ENCODE data around the gene ZSCAN20.
"Not testable (repeated sequence)": the region's sequence is repeated elsewhere in the genome, so short reads cannot be mapped to it uniquely, and the experiment has no call there.

The ZSCAN20 gene

GRCh38 chr1:33497410-33497809 lies 25.0 kb downstream of the ZSCAN20 start:
- no peak for FAIRE-seq

- no peak for FAIRE-seq
Observed at GRCh38 chr1:33500547-33500946, 28.1 kb downstream of the ZSCAN20 start.

- no peak for FAIRE-seq
Observed at GRCh38 chr1:33501309-33501708, 28.9 kb downstream of the ZSCAN20 start.

- no peak for FAIRE-seq
Observed at GRCh38 chr1:33501774-33502173, 29.3 kb downstream of the ZSCAN20 start.

- no peak for FAIRE-seq
Observed at GRCh38 chr1:33502726-33503125, 30.3 kb downstream of the ZSCAN20 start.

GRCh38 chr1:33503506-33503905 lies 31.1 kb downstream of the ZSCAN20 start:
- no peak for FAIRE-seq

GRCh38 chr1:33507661-33508060 lies 35.2 kb downstream of the ZSCAN20 start:
- no peak for FAIRE-seq

GRCh38 chr1:33508151-33508550 lies 35.7 kb downstream of the ZSCAN20 start:
- FAIRE-seq, result peak; percentile 34

- not testable (repeated sequence) for FAIRE-seq
Observed at GRCh38 chr1:33509276-33509675, 36.8 kb downstream of the ZSCAN20 start.

GRCh38 chr1:33512226-33513011 lies 40.0 kb downstream of the ZSCAN20 start:
- no peak for FAIRE-seq

GRCh38 chr1:33515112-33515511 lies 42.7 kb downstream of the ZSCAN20 start:
- FAIRE-seq, result no peak

- FAIRE-seq, result no peak
Observed at GRCh38 chr1:33515607-33516006, 43.2 kb downstream of the ZSCAN20 start.

GRCh38 chr1:33516428-33516827 lies 44.0 kb downstream of the ZSCAN20 start:
- FAIRE-seq, result no peak

- FAIRE-seq, result no peak
Observed at GRCh38 chr1:33516891-33517567, 44.6 kb downstream of the ZSCAN20 start.

GRCh38 chr1:33517596-33518250 lies 45.3 kb downstream of the ZSCAN20 start:
- FAIRE-seq, result no peak

GRCh38 chr1:33519240-33519884 lies 46.9 kb downstream of the ZSCAN20 start:
- no peak for FAIRE-seq

GRCh38 chr1:33524586-33524985 lies 52.1 kb downstream of the ZSCAN20 start:
- no peak for FAIRE-seq

- no peak for FAIRE-seq
Observed at GRCh38 chr1:33527934-33528333, 55.5 kb downstream of the ZSCAN20 start.

GRCh38 chr1:33529957-33530356 lies 57.5 kb downstream of the ZSCAN20 start:
- FAIRE-seq, result no peak

GRCh38 chr1:33532250-33532649 lies 59.8 kb downstream of the ZSCAN20 start:
- no peak for FAIRE-seq

GRCh38 chr1:33532936-33533335 lies 60.5 kb downstream of the ZSCAN20 start:
- no peak for FAIRE-seq

- FAIRE-seq, result no peak
Observed at GRCh38 chr1:33535334-33535733, 62.9 kb downstream of the ZSCAN20 start.

- FAIRE-seq, result no peak
Observed at GRCh38 chr1:33537885-33538284, 65.4 kb downstream of the ZSCAN20 start.

Measured in A204.1 (cell line).